CD4-positive, alpha-beta T cell treated with Interferon alpha-2 for 1 hour (primary cell): ENCODE results near the gene EML3.
A peak's percentile ranks its signal among the peaks of the same experiment; 100 is the strongest.
"Not testable (repeated sequence)": the region's sequence is repeated elsewhere in the genome, so short reads cannot be mapped to it uniquely, and the experiment has no call there.

ENCODE experiments used
- DNase-seq, 2 donors: peaks; one replicate each; pipeline ENCODE4 v3.0.0-alpha.2; 2020 to 2022

The EML3 gene

GRCh38 chr11:62569611-62570010 lies 43.0 kb downstream of the EML3 start:
- no peak for DNase-seq

- no peak for DNase-seq
Measured at GRCh38 chr11:62567018-62567633, 45.4 kb downstream of the EML3 start.

GRCh38 chr11:62566247-62566646 lies 46.3 kb downstream of the EML3 start:
- DNase-seq = no peak

GRCh38 chr11:62565100-62565802 lies 47.3 kb downstream of the EML3 start:
- no peak for DNase-seq

- not testable (repeated sequence) for DNase-seq
Measured at GRCh38 chr11:62561677-62562230, 50.8 kb downstream of the EML3 start.

GRCh38 chr11:62560566-62561103 lies 51.9 kb downstream of the EML3 start:
- peak; percentile 84 to 88 for DNase-seq

GRCh38 chr11:62559626-62560025 lies 52.9 kb downstream of the EML3 start:
- not testable (repeated sequence) for DNase-seq

- DNase-seq = peak in 1 of 2 donors; percentile 40
Measured at GRCh38 chr11:62559204-62559603, 53.4 kb downstream of the EML3 start.

- DNase-seq = no peak
Measured at GRCh38 chr11:62558669-62559068, 53.9 kb downstream of the EML3 start.

GRCh38 chr11:62556875-62557631 lies 55.5 kb downstream of the EML3 start:
- DNase-seq = peak in 1 of 2 donors; percentile 70

- DNase-seq = peak; percentile 81 to 89
Measured at GRCh38 chr11:62556108-62556874, 56.3 kb downstream of the EML3 start.

GRCh38 chr11:62555464-62556107 lies 57.0 kb downstream of the EML3 start:
- DNase-seq = peak; percentile 87 to 93

GRCh38 chr11:62554387-62555167 lies 58.0 kb downstream of the EML3 start:
- peak in 1 of 2 donors; percentile 21 for DNase-seq

GRCh38 chr11:62553839-62554361 lies 58.7 kb downstream of the EML3 start:
- DNase-seq = peak; percentile 24 to 59

- DNase-seq = peak; percentile 80 to 89
Measured at GRCh38 chr11:62553080-62553838, 59.3 kb downstream of the EML3 start.

- no peak for DNase-seq
Measured at GRCh38 chr11:62552485-62553079, 60.0 kb downstream of the EML3 start.
